HG03565 (cell line): ENCODE data around the gene OAF.
"Not testable (repeated sequence)": the region's sequence is repeated elsewhere in the genome, so short reads cannot be mapped to it uniquely, and the experiment has no call there.

Experiments used
- ATAC-seq: cut with Tn5 transposase; IDR thresholded peaks from one replicate; pipeline ENCODE4 v1.9.1; 2021; ENCODE audit warnings: mild to moderate bottlenecking, moderate library complexity; ENCODE audit not compliant: unreplicated experiment

OAF gene

DNA sequence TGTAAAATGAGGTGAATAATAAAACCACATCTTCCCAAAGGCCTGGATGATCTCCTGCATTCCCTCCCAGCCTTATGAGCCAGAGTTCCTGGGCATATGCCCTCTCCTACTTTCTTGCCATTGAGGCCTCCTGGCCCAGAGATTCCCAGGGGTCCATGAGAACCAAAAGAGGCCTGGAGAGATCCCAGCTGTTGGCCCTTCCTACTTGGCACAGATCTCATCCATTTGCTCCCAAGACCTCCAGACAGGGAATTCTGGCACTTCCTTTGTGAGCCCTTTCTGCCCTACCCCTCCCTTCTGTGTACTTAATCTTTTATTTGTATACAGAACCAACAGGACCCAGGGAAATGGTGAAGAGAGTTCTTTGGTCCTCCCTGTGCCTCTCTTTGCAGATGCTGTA, 50.5 kb downstream of the OAF start:
- no peak for ATAC-seq

- ATAC-seq = no peak
Observed at GRCh38 chr11:120261931-120262330, 51.1 kb downstream of the OAF start.

- ATAC-seq = no peak
Observed at GRCh38 chr11:120267319-120267718, 56.5 kb downstream of the OAF start.

DNA sequence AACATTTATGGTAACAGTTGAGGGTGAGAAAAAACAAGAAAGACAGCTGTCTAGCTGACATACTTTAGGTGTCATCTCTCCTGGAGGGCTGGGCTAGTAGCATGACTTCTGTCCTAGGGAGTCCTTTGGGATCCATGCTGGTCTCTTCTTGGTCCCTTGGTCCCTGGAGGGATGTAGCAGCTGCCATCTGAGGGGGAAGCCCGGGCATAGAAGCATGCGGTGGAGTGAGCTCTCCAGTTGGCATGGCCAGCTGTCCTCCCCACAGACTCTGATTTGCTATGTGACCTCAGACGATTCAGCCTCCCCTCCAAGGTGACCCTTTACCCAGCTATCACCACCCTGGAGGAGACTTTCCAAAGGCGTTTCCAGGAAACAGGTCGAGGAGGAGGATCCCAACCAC, 57.9 kb downstream of the OAF start:
- no peak for ATAC-seq

DNA sequence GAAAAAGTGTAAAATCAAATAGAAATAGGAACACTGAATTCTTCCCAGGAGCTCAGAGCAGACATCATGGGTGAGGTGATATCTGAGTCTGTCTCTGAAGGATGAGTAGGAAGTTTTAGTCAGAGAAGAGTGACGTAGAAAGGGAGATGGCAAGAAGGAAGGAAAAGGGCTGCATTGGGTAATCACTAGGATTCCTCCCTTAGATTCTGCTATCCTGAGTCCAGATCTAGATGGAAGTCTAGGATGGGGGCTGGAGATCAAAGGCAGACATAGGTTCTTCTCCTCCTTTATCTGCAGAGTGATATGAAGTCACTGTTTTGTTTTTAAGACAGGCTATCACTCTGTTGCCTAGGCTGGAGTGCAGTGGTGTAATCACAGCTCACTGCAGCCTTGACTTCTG, 59.6 kb downstream of the OAF start:
- ATAC-seq = no peak

- no peak for ATAC-seq
Observed at GRCh38 chr11:120271672-120272071, 60.8 kb downstream of the OAF start.

- ATAC-seq = no peak
Observed at GRCh38 chr11:120272303-120272702, 61.5 kb downstream of the OAF start.

DNA sequence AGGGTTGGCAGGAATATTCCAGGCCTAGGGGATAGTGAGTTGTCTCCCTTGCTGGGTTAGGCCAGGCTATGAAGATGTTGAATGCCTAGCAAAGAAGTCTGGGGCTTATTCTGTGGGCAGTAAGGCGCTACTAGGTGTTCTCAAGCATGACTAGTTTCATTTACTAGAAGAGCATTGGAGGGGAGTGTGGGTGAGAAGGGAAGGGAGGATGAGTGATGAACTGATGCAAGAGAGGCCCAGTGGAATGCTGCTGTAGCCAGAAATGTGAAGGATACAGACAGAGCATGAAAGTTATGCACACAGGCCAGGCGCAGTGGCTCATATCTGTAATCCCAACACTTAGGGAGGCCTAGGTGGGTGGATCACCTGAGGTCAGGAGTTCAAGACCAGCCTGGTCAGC, 62.6 kb downstream of the OAF start:
- no peak for ATAC-seq

DNA sequence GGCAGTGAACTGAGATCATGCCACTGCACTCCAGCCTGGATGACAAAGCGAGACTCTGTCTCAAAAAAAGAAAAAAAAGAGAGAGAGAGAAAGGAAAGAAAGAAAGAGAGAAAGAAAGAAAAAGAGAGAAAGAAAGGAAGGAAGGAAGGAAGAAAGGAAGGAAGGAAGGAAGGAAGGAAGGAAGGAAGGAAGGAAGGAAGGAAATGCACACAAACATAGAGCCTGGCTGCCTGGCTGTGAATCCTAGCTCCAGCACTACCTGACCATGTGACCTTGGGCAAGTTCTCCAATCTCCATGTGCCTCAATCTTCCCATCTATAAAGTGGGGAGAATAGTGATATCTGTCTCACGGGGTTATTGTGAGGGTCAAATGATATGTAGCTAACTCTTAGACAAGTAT, 63.1 kb downstream of the OAF start:
- not testable (repeated sequence) for ATAC-seq

GRCh38 chr11:120279502-120279901, 68.7 kb downstream of the OAF start:
- no peak for ATAC-seq
